ENCODE results near the gene METTL2B. TPM values are rescaled to one million over a fixed set of nuclear protein-coding genes. Genes with fewer than 3 reads are reported as not detected.
"Not testable (repeated sequence)": the region's sequence is repeated elsewhere in the genome, so short reads cannot be mapped to it uniquely, and the experiment has no call there.

Gene METTL2B
- total RNA-seq, 1 experiment from 2014 or later, result 33.8 TPM

DNA sequence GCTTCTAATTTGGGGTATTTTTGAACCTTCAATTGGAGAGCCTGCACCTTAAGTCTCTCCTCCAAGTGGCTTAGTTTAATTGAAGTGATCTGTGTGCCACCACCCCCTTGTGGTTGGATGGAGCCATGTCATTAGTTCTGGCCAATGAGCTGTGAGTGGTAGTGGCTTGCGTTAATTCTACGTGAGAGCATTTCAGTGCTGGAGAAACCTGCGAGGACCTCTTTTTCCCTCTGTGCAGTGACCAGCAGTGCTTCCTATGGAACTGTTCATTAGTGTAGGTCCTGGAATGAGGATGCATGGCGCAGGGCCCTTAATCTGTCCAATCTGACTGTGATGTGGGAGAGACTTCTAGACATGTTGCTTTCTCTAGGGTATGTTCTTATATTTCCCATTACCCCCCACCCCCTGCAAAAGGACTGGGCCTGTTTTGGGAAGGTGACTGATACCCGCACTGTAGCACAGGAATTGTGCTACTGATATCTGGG lies 17.1 kb upstream of the METTL2B start:
- ChIA-PET CTCF (interaction anchor here (0.6 to 3.1 kb wide), 11 partner anchors 10 to 632 kb away, joined by 3 to 65 read pairs (median 4); partner anchors contain the start of gene METTL2B), POLR2A (ENCODE audit: unreplicated experiment) (interaction anchor here (0.6 kb wide), 1 partner anchor 115 kb away, joined by 3 read pairs; no protein-coding TSS in a partner anchor)
- ATAC-seq (peak; percentile 22), DNase-seq (peak; percentile 63)
- Histone ChIP-seq H3F3A (ENCODE audit: low read length, unreplicated experiment) (no peaks in the 10 kb centered on the region), H3K9ac (ENCODE audit: low read length) (no peak overlapping the region), H3K9me3 (ENCODE audit: low read length) (no peaks in the 10 kb centered on the region), H3K4me1 (ENCODE audit: insufficient read depth, low read length) (peaks cover 28% of the 10 kb centered on the region), H3K36me3 (ENCODE audit: low read depth, low read length) (peaks cover 14% of the 10 kb centered on the region; the same call in 1 of the 2 replicates), H3K27ac (ENCODE audit: low read length) (no peak overlapping the region), H3K4me3 (ENCODE audit: low read length) (no peak overlapping the region), H2AFZ (ENCODE audit: low read length) (no peak overlapping the region), H3K27me3 (ENCODE audit: low read length) (no peaks in the 10 kb centered on the region), H3K79me2 (ENCODE audit: low read length) (peaks cover 49% of the 10 kb centered on the region), H3K9me2 (replicated peaks; ENCODE audit: low read length) (no peaks in the 10 kb centered on the region), H3K4me2 (ENCODE audit: low read length) (0 out of 2 replicates have a peak overlapping the region, but pooled peaks have one; percentile 94), H4K20me1 (ENCODE audit: low read length) (peaks cover 16% of the 10 kb centered on the region)
- BruUV-seq (replicated peaks), result no TSS peak
- intact Hi-C loops (cut with micrococcal nuclease), result no loop called here
- TF ChIP-seq, protein P1, sequence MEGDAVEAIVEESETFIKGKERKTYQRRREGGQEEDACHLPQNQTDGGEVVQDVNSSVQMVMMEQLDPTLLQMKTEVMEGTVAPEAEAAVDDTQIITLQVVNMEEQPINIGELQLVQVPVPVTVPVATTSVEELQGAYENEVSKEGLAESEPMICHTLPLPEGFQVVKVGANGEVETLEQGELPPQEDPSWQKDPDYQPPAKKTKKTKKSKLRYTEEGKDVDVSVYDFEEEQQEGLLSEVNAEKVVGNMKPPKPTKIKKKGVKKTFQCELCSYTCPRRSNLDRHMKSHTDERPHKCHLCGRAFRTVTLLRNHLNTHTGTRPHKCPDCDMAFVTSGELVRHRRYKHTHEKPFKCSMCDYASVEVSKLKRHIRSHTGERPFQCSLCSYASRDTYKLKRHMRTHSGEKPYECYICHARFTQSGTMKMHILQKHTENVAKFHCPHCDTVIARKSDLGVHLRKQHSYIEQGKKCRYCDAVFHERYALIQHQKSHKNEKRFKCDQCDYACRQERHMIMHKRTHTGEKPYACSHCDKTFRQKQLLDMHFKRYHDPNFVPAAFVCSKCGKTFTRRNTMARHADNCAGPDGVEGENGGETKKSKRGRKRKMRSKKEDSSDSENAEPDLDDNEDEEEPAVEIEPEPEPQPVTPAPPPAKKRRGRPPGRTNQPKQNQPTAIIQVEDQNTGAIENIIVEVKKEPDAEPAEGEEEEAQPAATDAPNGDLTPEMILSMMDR (conservative IDR thresholded peaks at IDR 0.05; ENCODE audit: low read depth, low read length), result peak; percentile 84
- no peak for TF ChIP-seq EZH2phosphoT487 (IDR thresholded peaks at IDR 0.05; ENCODE audit: borderline replicate concordance, low read length)
- no peak for TF ChIP-seq EZH2 (IDR thresholded peaks at IDR 0.05; ENCODE audit: low read length, unreplicated experiment)

DNA sequence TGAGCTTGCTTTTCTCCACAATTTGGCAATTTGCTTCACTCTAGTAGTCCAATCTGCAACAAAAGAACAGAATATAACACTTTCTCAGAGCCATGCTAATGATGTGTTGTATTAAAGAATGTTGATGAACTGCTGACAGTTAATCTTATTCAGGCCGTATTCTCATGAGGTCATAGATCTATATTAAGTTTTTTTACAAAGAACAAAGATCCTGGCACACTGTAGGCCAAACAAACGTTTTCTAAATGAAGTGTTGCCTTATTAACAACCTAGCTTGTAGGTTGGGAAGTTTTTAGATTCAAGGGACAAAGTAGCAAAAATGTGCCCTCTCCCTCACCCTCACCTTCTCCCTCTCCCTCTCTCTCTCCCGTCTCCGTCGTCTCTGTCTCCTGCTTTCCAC lies 14.1 kb upstream of the METTL2B start:
- CTCF ChIA-PET, result no interaction called here
- no TSS peak for BruUV-seq (replicated peaks)
- Histone ChIP-seq H3K4me1 (ENCODE audit: insufficient read depth, low read length) (peaks cover 15% of the 10 kb centered on the region), H3K9ac (ENCODE audit: low read length) (no peak overlapping the region), H3K4me3 (ENCODE audit: low read length) (no peak overlapping the region), H3K4me2 (ENCODE audit: low read length) (no peak overlapping the region), H3K79me2 (ENCODE audit: low read length) (peaks cover 32% of the 10 kb centered on the region), H3K36me3 (ENCODE audit: low read depth, low read length) (peaks cover 9% of the 10 kb centered on the region; the same call in 1 of the 2 replicates), H2AFZ (ENCODE audit: low read length) (no peak overlapping the region), H3K9me2 (replicated peaks; ENCODE audit: low read length) (no peaks in the 10 kb centered on the region), H3K9me3 (ENCODE audit: low read length) (no peaks in the 10 kb centered on the region), H3K27me3 (ENCODE audit: low read length) (no peaks in the 10 kb centered on the region), H4K20me1 (ENCODE audit: low read length) (peaks cover 11% of the 10 kb centered on the region), H3F3A (ENCODE audit: low read length, unreplicated experiment) (no peaks in the 10 kb centered on the region), H3K27ac (ENCODE audit: low read length) (no peak overlapping the region)
- intact Hi-C loops (cut with micrococcal nuclease), result no loop called here
- ATAC-seq (no peak), DNase-seq (no peak)
- TF ChIP-seq EZH2phosphoT487 (IDR thresholded peaks at IDR 0.05; ENCODE audit: borderline replicate concordance, low read length), result no peak
- no peak for TF ChIP-seq EZH2 (IDR thresholded peaks at IDR 0.05; ENCODE audit: low read length, unreplicated experiment)
- TF ChIP-seq, protein P1 (conservative IDR thresholded peaks at IDR 0.05; ENCODE audit: low read depth, low read length), result no peak
- POLR2A ChIA-PET (ENCODE audit: unreplicated experiment), result no interaction called here

DNA sequence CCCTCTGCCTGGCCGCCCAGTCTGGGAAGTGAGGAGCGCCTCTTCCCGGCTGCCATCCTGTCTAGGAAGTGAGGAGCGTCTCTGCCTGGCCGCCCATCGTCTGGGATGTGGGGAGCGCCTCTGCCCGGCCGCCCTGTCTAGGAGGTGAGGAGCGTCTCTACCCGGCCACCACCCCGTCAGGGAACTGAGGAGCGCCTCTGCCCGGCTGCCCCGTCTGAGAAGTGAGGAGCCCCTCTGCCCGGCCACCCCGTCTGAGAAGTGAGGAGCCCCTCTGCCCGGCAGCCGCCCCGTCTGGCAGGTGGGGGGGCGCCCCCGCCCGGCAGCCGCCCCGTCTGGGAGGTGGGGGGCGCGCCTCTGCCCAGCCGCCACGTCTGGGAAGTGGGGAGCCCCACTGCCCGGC lies 13.2 kb upstream of the METTL2B start:
- H3K4me2 ChIP-seq (ENCODE audit: low read length); H3F3A ChIP-seq (ENCODE audit: low read length, unreplicated experiment); CTCF ChIA-PET; ATAC-seq; BruUV-seq (replicated peaks); H3K9me3 ChIP-seq (ENCODE audit: low read length); DNase-seq; H3K4me3 ChIP-seq (ENCODE audit: low read length); H3K4me1 ChIP-seq (ENCODE audit: insufficient read depth, low read length); H2AFZ ChIP-seq (ENCODE audit: low read length); H3K27ac ChIP-seq (ENCODE audit: low read length); H4K20me1 ChIP-seq (ENCODE audit: low read length); POLR2A ChIA-PET (ENCODE audit: unreplicated experiment); H3K36me3 ChIP-seq (ENCODE audit: low read depth, low read length); H3K9me2 ChIP-seq (replicated peaks; ENCODE audit: low read length); intact Hi-C loops (cut with micrococcal nuclease); H3K9ac ChIP-seq (ENCODE audit: low read length); H3K27me3 ChIP-seq (ENCODE audit: low read length): not testable (repeated sequence)
- H3K79me2 ChIP-seq (ENCODE audit: low read length), result peaks cover 23% of the 10 kb centered on the region

DNA sequence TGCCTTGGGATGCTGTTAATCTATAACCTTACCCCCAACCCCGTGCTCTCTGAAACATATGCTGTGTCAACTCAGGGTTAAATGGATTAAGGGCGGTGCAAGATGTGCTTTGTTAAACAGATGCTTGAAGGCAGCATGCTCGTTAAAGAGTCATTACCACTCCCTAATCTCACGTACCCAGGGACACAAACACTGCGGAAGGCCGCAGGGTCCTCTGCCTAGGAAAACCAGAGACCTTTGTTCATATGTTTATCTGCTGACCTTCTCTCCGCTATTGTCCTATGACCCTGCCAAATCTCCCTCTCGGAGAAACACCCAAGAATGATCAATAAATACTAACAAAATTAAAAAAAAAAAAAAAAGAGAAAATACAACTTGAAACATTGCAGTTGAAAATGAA lies 12.6 kb upstream of the METTL2B start:
- H2AFZ ChIP-seq (ENCODE audit: low read length); H3K4me3 ChIP-seq (ENCODE audit: low read length); H3K36me3 ChIP-seq (ENCODE audit: low read depth, low read length); H3K9me2 ChIP-seq (replicated peaks; ENCODE audit: low read length); H4K20me1 ChIP-seq (ENCODE audit: low read length); intact Hi-C loops (cut with micrococcal nuclease); DNase-seq; BruUV-seq (replicated peaks); POLR2A ChIA-PET (ENCODE audit: unreplicated experiment); CTCF ChIA-PET; H3K9ac ChIP-seq (ENCODE audit: low read length); H3K4me2 ChIP-seq (ENCODE audit: low read length); H3K27ac ChIP-seq (ENCODE audit: low read length); ATAC-seq; H3F3A ChIP-seq (ENCODE audit: low read length, unreplicated experiment); H3K9me3 ChIP-seq (ENCODE audit: low read length); H3K4me1 ChIP-seq (ENCODE audit: insufficient read depth, low read length); H3K27me3 ChIP-seq (ENCODE audit: low read length): not testable (repeated sequence)
- peaks cover 17% of the 10 kb centered on the region for H3K79me2 ChIP-seq (ENCODE audit: low read length)

DNA sequence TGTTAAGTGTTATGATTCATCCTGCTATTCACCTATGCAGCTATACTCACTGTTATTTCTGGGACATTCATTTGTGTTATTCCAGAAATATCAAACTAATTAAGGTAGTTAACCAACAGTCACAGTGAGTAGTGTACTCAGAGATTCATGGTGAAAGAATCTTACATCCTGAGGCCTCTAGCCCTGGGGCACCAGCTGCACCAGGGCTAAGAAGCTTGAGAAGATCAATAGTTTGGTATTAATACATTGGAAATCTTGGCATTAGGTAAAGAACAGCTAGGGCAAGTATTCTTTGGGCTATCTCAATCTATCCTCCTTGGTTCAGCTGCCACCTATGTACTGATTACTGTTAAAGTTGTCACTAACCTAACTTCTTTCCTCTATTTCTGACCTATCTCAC lies 9.7 kb upstream of the METTL2B start:
- CTCF ChIA-PET; BruUV-seq (replicated peaks); H4K20me1 ChIP-seq (ENCODE audit: low read length): not testable (repeated sequence)

More for the DNA sequence above, 9.7 kb upstream of the METTL2B start:
- H2AFZ ChIP-seq (ENCODE audit: low read length); DNase-seq; H3K4me3 ChIP-seq (ENCODE audit: low read length); H3K4me2 ChIP-seq (ENCODE audit: low read length); H3K9me2 ChIP-seq (replicated peaks; ENCODE audit: low read length); H3K4me1 ChIP-seq (ENCODE audit: insufficient read depth, low read length); H3K27me3 ChIP-seq (ENCODE audit: low read length); H3F3A ChIP-seq (ENCODE audit: low read length, unreplicated experiment); H3K9me3 ChIP-seq (ENCODE audit: low read length); intact Hi-C loops (cut with micrococcal nuclease); H3K36me3 ChIP-seq (ENCODE audit: low read depth, low read length); ATAC-seq; POLR2A ChIA-PET (ENCODE audit: unreplicated experiment); H3K79me2 ChIP-seq (ENCODE audit: low read length); H3K9ac ChIP-seq (ENCODE audit: low read length); H3K27ac ChIP-seq (ENCODE audit: low read length): not testable (repeated sequence)

All from PC-3 (cell line).